GM21381 (cell line): ENCODE measurements around the gene COX19.

ENCODE experiments used
- ATAC-seq: cut with Tn5 transposase; IDR thresholded peaks from one replicate; pipeline ENCODE4 v1.9.1; 2021; ENCODE audit warnings: mild to moderate bottlenecking, moderate library complexity; ENCODE audit not compliant: unreplicated experiment

Gene COX19

GRCh38 chr7:979886-980571 is 4.7 kb upstream of the COX19 start:
- ATAC-seq = no peak

- no peak for ATAC-seq
Observed at GRCh38 chr7:979151-979550, 3.8 kb upstream of the COX19 start.

DNA sequence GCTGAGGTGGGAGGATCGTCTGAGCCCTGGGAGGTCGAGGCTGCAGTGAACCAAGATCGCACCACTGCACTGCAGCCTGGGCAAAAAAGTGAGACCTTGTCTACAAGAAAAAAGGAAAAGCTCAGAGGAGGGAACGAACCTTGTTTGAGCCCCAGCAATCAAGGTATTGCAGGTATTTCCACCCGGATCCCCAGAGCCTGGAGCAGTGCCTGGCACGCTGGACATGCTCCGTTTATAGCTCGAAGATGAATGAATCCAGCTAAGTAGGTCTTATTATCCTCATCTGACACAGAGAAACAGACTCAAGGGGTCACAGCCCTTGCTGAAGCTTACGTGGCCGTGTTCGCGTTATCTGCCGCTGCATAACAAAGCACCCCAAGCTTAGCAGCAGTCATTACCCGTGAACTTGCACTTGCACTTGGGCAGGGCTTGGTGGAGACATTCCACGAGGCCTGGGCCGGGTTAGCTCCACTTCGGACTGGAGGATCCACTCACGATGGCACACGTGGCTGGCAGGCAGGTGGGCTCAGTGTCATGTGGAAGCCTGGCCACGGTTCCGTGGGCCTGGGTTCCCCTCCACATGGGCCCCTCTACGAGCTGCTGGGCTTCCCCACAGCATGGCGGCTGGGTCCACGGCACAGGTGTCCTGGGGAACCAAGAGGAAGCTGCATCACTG is 3.2 kb upstream of the COX19 start:
- ATAC-seq = no peak

DNA sequence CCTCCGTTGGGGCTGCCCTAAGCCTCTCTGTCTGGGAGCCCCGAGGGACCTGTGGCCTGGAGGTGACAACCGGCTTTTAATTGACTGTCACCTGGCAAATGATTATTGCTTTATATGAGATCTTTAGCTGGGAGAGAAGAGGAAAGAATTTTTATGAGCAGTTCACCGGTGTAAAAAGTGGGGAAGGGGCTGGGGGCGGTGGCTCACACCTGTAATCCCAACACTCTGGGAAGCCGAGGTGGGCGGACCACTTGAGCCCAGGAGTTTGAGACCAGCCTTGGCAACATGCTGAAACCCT is 2.6 kb upstream of the COX19 start:
- ATAC-seq = no peak

DNA sequence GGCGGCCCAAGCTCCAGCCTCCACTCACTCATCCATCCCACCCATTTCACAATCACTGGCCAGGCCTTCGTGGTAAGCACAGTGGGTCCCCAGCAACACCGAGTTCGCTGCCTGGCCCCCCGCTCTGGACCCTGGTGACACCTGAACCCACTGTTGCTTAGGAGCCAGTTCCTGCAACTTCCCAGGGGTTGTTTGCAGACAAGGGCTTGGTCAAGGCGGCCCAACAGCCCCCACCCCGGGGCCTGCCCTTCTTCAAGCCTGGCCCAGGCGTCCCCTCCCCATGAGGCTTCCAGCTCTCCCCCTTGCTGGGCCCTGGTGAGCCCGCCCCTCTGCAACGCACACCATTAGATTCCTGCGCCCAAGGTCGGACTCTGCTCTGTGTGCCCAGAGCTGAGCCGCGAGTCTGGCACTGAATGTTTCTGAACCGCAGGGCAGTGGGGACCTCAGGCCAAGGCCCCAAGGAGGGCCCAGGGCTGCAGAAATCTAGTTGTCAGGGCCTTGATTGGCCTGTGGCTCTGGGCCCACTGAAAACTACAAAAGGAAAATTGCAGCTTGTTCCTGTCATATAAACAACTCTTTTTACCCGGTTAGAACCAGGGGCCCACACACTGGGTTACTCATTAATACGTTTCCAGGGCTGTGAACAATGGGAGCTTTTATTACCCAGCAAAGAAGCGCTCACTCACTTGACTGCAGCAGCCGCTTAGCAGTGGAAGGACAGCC is 2.1 kb upstream of the COX19 start:
- ATAC-seq = no peak

DNA sequence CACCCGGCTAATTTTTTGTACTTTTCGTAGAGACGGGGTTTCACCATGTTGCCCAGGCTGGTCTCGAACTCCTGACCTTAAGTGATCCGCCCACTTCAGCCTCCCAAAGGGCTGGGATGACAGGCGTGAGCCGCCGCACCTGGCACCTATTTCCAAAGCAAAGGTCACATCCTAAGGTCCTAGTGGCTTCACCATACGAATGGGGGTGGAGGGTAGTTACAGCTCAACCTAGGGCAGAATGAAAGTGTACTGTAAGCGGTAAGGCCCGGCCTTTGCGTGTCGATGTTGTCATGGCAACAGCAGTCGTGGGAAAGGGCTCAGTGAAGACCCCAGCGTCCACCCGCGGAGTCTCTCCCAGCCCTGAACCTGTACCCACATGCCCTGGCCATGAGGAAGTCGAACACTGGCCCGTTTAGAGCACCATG is 1.6 kb upstream of the COX19 start:
- ATAC-seq = no peak

GRCh38 chr7:975702-976473 is 539 bp upstream of the COX19 start:
- ATAC-seq = no peak

GRCh38 chr7:974172-974571 is 1.2 kb downstream of the COX19 start:
- no peak for ATAC-seq

DNA sequence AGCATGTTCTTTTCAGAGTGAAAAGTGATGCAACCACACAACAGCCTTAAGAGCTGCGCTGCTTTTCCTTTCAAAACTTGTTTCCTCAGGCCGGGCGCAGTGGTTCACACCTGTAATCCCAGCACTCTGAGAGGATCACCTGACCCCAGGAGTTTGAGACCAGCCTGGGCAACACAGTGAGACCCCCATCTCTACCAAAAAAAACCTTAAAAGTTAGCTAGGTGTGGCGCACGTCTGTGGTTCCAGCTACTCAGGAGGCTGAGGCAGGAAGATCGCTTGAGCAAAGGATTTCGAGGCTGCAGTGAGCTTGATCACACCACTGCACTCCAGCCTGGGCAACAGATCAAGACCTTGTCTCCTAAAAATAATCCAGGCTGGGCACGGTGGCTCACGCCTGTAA is 2.0 kb downstream of the COX19 start:
- ATAC-seq = no peak

GRCh38 chr7:972676-973309 is 2.6 kb downstream of the COX19 start:
- no peak for ATAC-seq

- ATAC-seq = no peak
Observed at GRCh38 chr7:972110-972509, 3.2 kb downstream of the COX19 start.

- ATAC-seq = no peak
Observed at GRCh38 chr7:970744-971143, 4.6 kb downstream of the COX19 start.

- no peak for ATAC-seq
Observed at GRCh38 chr7:969403-969802, 5.9 kb downstream of the COX19 start.

GRCh38 chr7:968205-969105 is 6.9 kb downstream of the COX19 start:
- no peak for ATAC-seq

DNA sequence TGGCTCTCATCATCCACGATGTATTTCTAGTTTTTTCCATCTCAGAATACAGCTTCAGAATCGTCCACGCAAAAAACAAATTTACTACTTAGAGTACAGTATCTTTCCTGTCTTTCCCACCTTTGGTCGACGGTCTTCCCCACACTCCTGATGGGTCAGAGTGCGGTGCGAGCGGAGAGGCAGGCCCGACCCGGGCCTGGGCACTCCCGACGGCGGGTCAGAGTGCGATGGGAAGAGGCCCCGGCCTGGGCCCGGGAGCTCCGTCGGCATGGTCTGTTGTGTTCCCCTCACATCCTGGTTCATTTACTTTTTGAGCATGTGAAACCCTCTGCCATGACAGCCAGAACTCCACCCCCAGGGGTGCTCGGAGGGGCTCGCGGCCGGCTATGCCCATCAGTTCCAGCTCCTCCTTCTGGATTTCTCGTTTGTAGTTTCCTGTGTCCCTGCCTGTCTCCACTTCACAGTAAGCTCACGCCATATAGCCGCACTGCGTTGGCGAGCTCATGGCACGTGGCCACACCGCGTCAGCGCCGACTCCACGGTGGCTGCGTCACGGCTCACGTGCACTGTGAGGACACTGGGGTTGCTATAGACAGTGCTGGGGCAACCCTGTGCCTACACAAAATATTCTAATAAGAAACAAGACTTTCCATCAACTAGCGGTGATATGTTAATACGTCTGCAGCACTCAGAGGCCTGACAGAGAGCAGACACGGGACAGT is 7.8 kb downstream of the COX19 start:
- ATAC-seq = no peak

GRCh38 chr7:966291-967069 is 8.9 kb downstream of the COX19 start:
- ATAC-seq = no peak

GRCh38 chr7:964401-965231 is 10.7 kb downstream of the COX19 start:
- ATAC-seq = no peak
